ENCODE results near the gene B4GAT1.

The B4GAT1 gene

DNA sequence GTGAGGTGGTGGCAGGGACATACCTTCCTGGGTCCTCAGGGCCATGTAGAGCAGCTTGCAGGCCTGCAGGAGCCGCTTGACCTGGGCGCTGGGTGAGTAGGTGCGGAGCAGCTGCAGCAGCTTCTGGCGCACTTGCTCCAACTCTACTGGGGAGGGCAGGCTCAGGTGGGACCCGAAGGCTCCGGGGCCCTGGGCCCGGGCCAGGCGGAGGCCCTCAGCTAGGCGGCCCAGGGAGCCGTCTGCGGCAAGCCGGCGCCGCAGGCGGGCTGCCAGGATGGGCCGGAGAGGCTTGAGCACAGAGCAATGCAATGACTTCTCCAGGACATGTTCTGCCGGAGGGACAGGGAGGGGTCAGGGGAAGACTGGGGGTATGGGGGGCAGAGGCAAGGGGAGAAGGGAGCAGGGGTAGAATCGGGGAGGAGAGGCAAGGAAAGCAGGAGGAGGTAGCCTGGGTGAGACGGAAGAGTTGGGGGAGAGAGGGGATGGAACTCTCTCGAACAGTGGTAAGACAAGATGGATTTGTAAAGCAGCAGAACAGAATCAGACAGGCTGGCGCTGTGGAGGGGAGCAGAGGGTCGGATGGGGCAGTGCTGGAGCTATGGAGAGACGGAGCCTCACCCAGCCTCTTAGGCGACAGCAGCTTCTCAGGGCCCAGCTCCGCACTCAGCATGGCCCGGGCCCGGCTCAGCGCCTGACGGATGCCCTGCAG is 13.4 kb downstream of the B4GAT1 start:
- Histone ChIP-seq H3K9me3 (ENCODE audit: insufficient read depth, low read depth, low read length) (no peaks in the 10 kb centered on the region), H3K4me3 (ENCODE audit: low read length) (no peak overlapping the region), H3K27ac (ENCODE audit: low read depth, low read length) (no peak overlapping the region), H3K4me1 (ENCODE audit: insufficient read depth, low read length) (peaks cover 14% of the 10 kb centered on the region), H3K36me3 (ENCODE audit: insufficient read depth, low read length) (peaks cover 10% of the 10 kb centered on the region), H3K27me3 (ENCODE audit: insufficient read depth, low read length) (peaks cover 6% of the 10 kb centered on the region; the same call in 1 of the 2 replicates), H3K9ac (ENCODE audit: low read depth, low read length) (no peak overlapping the region)
- 90% methylated on average over 29 of the region's 29 CpGs for WGBS

DNA sequence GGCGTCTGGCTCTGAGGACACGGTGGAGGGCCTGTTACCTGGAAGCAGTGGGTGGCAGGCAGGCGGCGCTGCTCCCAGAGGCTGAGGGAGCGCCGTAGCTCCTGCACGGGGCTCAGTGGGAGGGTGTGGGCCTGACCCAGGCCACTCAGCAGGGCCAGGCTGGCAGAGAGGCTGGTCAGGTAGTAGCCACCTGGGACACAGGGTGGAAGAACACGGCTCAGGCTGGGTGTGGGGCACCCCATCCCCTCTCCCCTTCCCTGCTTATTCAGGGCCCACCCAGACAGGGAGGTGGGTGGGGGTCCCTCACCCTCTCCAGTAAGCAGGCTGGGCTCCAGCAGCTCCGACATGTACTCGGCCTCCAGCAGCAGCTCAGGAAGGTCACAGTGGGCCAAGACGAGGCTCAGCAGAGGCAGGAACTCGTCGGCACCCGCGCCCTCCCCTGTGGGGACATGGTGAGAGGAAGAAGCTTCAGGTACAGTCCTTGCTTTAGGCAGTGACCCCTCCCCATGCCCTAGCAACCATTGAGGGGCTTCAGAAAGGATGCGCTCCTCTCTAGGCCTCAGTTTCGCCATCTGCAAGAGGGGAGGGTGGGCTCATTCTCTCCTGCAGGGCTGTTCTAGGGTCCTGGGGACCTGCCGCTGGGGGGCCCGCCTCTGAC is 14.1 kb downstream of the B4GAT1 start:
- H3K36me3 ChIP-seq (ENCODE audit: insufficient read depth, low read length) = peaks cover 10% of the 10 kb centered on the region
- no peak overlapping the region for H3K27ac ChIP-seq (ENCODE audit: low read depth, low read length)
- WGBS = 92% methylated on average over 19 of the region's 19 CpGs

DNA sequence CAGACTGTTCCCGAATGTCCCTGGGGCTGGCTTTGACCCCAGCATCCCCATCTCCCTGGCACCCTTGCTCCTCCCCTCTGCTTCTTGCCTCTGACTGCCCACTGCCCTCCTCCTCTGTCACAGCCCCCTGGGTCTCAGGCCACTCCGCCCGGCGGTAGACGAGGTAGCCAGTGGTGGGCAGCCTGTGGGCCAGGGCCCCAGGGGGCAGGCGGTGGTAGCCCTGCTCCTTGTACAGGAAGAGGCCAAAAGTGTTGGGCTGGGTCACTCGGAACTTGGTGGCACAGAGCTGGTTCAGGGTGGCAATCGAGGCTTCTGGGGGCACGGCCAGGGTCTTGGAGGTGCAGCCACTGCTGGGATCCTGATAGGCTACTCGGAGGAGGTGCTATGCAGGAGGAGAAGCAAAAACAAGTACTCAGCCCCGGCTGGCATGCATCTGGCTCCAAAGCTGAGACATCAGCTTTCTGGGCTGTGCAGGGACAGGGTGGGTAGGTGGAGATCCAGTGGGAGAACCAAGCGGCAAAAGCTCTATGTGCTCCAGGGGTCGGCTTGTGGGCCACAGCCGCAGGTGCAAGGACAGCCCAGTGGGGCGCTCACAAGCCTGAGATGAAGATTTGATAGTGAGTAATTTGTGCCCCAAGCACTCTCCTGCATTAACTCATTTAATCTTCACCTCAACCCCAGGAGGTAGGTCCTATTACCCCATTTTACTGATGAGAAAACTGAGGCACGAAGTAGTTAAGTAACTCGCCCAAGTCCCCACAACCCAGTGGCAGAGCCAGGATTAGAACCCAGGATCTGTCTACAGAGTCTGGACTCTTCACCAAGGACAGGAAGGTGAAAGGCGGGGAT is 14.8 kb downstream of the B4GAT1 start:
- H3K4me1 ChIP-seq (ENCODE audit: insufficient read depth, low read length) = peaks cover 18% of the 10 kb centered on the region

More for the DNA sequence above, 14.1 kb downstream of the B4GAT1 start:
- H3K4me1 ChIP-seq (ENCODE audit: insufficient read depth, low read length) = peaks cover 18% of the 10 kb centered on the region
- H3K4me3 ChIP-seq (ENCODE audit: low read length) = no peak overlapping the region
- H3K9me3 ChIP-seq (ENCODE audit: insufficient read depth, low read depth, low read length) = no peaks in the 10 kb centered on the region
- no peak overlapping the region for H3K9ac ChIP-seq (ENCODE audit: low read depth, low read length)
- peaks cover 6% of the 10 kb centered on the region; the same call in 1 of the 2 replicates for H3K27me3 ChIP-seq (ENCODE audit: insufficient read depth, low read length)

DNA sequence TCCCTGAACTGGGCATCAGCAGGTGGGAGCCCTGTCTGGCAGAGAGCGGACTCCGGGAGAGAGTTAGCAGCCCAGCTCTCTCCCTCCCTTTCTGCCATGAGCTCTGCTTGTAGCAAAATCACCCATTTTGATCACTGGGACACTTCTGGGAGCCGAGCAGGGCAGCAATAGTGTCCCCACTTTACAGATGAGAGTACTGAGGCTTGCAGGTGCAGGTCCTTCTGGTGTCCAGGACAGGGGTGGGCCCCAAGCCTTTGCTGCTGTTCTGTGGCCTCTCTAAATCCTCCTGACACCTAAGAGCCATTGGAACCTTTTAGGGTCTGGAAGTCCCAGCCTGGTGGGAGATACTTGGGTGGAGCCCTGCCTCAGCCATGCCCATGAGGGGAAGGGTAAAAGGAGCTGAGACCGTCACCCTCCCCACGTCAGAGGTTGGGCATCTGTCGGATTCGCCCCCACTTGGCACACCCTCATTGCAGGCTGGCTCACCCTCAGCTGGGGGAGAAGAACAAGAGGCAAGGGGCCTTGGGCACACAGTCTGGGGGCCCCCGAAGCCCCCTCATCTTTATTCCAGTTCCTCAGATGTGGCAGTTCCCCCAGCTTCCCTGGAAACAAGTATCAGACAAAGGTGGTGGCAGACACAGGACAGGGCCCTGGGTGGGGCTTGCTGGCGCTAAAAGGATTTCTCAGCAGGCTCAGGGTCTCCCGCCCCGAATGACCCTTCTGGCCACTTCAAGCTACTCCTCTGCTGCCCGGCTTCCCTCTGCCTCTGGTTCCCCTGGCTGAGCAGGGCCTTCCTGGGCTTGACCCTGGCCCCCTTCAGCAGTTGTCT is 15.7 kb downstream of the B4GAT1 start:
- WGBS = 90% methylated on average over 12 of the region's 12 CpGs
- Histone ChIP-seq H3K9ac (ENCODE audit: low read depth, low read length) (no peak overlapping the region), H3K4me1 (ENCODE audit: insufficient read depth, low read length) (peaks cover 13% of the 10 kb centered on the region)

More for the DNA sequence above, 14.8 kb downstream of the B4GAT1 start:
- Histone ChIP-seq H3K27ac (ENCODE audit: low read depth, low read length) (no peak overlapping the region), H3K9ac (ENCODE audit: low read depth, low read length) (no peak overlapping the region), H3K27me3 (ENCODE audit: insufficient read depth, low read length) (peaks cover 6% of the 10 kb centered on the region; the same call in 1 of the 2 replicates), H3K36me3 (ENCODE audit: insufficient read depth, low read length) (peaks cover 5% of the 10 kb centered on the region), H3K4me3 (ENCODE audit: low read length) (no peak overlapping the region), H3K9me3 (ENCODE audit: insufficient read depth, low read depth, low read length) (no peaks in the 10 kb centered on the region)
- WGBS = 82% methylated on average over 18 of the region's 18 CpGs

DNA sequence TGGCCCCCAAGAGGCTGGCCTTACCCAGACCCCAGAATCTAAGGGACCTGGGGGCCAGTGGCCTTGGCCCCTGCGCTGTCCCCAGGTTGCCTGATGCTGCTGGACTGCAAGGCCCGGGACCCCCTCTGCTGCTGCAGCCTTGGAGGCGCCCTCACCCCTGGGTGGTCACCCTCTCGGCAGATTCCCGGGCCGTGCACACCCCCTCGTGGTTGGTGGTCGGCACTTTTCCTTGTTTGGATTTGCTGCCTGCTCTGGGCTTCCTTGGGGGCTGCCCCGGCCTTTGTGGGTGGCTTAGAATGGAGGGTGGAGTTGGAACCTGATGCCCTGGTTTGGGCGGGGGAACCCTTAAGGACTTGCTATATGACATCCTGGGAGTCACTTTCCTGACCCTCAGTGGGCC is 16.5 kb downstream of the B4GAT1 start:
- H3K4me3 ChIP-seq (ENCODE audit: low read length) = no peak overlapping the region
- H3K9ac ChIP-seq (ENCODE audit: low read depth, low read length) = no peak overlapping the region
- no peaks in the 10 kb centered on the region for H3K9me3 ChIP-seq (ENCODE audit: insufficient read depth, low read depth, low read length)
- peaks cover 11% of the 10 kb centered on the region for H3K4me1 ChIP-seq (ENCODE audit: insufficient read depth, low read length)
- no peak overlapping the region for H3K27ac ChIP-seq (ENCODE audit: low read depth, low read length)
- H3K27me3 ChIP-seq (ENCODE audit: insufficient read depth, low read length) = peaks cover 6% of the 10 kb centered on the region; the same call in 1 of the 2 replicates
- WGBS = 86% methylated on average over 10 of the region's 10 CpGs
- H3K36me3 ChIP-seq (ENCODE audit: insufficient read depth, low read length) = no peaks in the 10 kb centered on the region; the same call in 1 of the 2 replicates

More for the DNA sequence above, 15.7 kb downstream of the B4GAT1 start:
- no peaks in the 10 kb centered on the region for H3K9me3 ChIP-seq (ENCODE audit: insufficient read depth, low read depth, low read length)
- H3K36me3 ChIP-seq (ENCODE audit: insufficient read depth, low read length) = no peaks in the 10 kb centered on the region; the same call in 1 of the 2 replicates
- H3K27me3 ChIP-seq (ENCODE audit: insufficient read depth, low read length) = peaks cover 6% of the 10 kb centered on the region; the same call in 1 of the 2 replicates
- H3K4me3 ChIP-seq (ENCODE audit: low read length) = no peak overlapping the region
- H3K27ac ChIP-seq (ENCODE audit: low read depth, low read length) = no peak overlapping the region

DNA sequence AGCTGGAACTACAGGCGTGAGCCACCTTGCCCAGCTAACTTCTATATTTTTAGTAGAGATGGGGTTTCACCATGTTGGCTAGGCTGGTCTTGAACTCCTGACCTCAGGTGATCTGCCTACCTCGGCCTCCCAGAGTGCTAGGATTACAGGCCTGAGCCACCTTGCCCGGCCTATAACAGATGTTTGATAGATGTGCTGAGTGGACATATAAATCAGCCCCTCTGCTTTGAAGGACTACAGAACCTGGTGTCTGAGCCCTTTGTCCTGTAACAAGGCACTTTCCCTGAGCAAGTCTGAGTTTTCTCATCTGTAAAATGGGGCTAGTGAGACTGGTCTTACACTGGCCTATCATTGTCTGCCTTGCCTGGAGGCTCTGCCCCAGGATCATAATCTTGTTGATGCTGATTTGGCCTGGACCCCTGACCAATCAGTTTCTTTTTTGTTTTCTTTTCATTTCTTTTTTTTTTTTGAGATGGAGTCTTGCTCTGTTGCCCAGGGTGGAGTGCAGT is 18.2 kb downstream of the B4GAT1 start:
- H3K36me3 ChIP-seq (ENCODE audit: insufficient read depth, low read length) = no peaks in the 10 kb centered on the region; the same call in 1 of the 2 replicates
- WGBS = 83% methylated on average over 3 of the region's 3 CpGs
- no peaks in the 10 kb centered on the region for H3K9me3 ChIP-seq (ENCODE audit: insufficient read depth, low read depth, low read length)
- H3K4me1 ChIP-seq (ENCODE audit: insufficient read depth, low read length) = peaks cover 13% of the 10 kb centered on the region
- H3K4me3 ChIP-seq (ENCODE audit: low read length) = no peak overlapping the region
- no peak overlapping the region for H3K27ac ChIP-seq (ENCODE audit: low read depth, low read length)
- H3K9ac ChIP-seq (ENCODE audit: low read depth, low read length) = no peak overlapping the region
- no peaks in the 10 kb centered on the region for H3K27me3 ChIP-seq (ENCODE audit: insufficient read depth, low read length)

DNA sequence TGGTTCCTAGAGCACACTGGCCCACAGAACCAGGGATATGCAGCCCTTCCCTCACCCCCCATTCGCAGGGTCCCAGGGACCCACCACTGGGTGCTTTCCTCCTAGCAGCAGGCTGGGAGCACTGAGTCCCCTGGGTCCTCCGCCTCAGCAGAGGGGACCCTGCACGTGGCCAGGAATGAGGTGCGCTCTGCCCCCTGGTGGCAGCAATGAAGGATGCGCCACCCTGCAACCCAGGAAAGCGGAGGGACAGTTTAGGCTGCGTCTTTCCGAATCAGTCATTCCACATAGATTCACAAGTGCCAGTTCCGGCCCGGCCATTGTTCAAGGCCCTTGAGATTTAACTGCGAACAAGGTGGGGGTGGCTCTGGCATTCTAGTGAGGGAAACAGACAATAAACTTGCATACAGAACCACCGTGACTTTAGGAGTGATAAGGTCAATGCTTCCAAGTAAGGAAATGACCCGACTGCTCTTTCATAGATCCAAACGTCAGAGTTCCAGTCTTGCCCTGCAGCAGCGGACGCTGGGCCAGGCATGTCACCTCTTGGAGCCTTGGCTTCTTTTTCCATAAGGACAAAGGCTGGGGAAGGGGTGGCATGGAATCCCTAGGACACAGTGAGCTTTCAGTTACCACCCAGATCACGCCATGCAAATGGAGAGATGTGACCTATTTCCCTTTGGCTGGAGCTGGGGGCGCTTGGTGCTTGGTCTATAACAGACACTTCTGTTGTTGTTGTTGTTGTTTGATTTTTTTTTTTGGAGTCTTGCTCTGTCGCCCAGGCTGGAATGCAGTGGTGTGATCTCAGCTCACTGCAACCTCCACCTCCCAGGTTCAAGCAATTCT is 18.9 kb downstream of the B4GAT1 start:
- H3K9me3 ChIP-seq (ENCODE audit: insufficient read depth, low read depth, low read length) = no peaks in the 10 kb centered on the region
- 15% methylated on average over 19 of the region's 19 CpGs for WGBS
- peak overlapping the region; percentile 46; the same call in 1 of the 2 replicates for H3K9ac ChIP-seq (ENCODE audit: low read depth, low read length)
- H3K4me3 ChIP-seq (ENCODE audit: low read length) = peak overlapping the region; percentile 34; the same call in 1 of the 2 replicates
- H3K27me3 ChIP-seq (ENCODE audit: insufficient read depth, low read length) = no peaks in the 10 kb centered on the region
- H3K36me3 ChIP-seq (ENCODE audit: insufficient read depth, low read length) = no peaks in the 10 kb centered on the region; the same call in 1 of the 2 replicates
- H3K4me1 ChIP-seq (ENCODE audit: insufficient read depth, low read length) = peaks cover 13% of the 10 kb centered on the region
- H3K27ac ChIP-seq (ENCODE audit: low read depth, low read length) = peak overlapping the region; percentile 71; the same call in 1 of the 2 replicates

DNA sequence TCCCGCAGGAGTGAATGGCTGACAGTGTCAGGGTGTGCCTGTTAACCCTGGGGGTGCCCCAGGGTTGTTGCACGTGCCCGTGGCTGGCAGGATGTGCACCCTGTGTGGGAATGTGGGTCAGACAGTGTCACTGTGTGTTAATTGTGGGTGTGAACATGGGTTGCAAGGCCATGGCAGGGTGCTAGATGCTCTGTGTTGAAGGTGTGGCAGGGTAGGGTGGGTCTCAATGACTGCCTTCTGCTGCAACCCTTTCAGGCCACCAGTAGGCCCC is 19.5 kb downstream of the B4GAT1 start:
- H3K27me3 ChIP-seq (ENCODE audit: insufficient read depth, low read length) = no peaks in the 10 kb centered on the region
- H3K4me1 ChIP-seq (ENCODE audit: insufficient read depth, low read length) = peaks cover 13% of the 10 kb centered on the region
- no peak overlapping the region for H3K27ac ChIP-seq (ENCODE audit: low read depth, low read length)
- no peaks in the 10 kb centered on the region; the same call in 1 of the 2 replicates for H3K36me3 ChIP-seq (ENCODE audit: insufficient read depth, low read length)
- H3K9me3 ChIP-seq (ENCODE audit: insufficient read depth, low read depth, low read length) = no peaks in the 10 kb centered on the region
- no peak overlapping the region for H3K9ac ChIP-seq (ENCODE audit: low read depth, low read length)
- 95% methylated on average over 3 of the region's 3 CpGs for WGBS
- no peak overlapping the region for H3K4me3 ChIP-seq (ENCODE audit: low read length)

DNA sequence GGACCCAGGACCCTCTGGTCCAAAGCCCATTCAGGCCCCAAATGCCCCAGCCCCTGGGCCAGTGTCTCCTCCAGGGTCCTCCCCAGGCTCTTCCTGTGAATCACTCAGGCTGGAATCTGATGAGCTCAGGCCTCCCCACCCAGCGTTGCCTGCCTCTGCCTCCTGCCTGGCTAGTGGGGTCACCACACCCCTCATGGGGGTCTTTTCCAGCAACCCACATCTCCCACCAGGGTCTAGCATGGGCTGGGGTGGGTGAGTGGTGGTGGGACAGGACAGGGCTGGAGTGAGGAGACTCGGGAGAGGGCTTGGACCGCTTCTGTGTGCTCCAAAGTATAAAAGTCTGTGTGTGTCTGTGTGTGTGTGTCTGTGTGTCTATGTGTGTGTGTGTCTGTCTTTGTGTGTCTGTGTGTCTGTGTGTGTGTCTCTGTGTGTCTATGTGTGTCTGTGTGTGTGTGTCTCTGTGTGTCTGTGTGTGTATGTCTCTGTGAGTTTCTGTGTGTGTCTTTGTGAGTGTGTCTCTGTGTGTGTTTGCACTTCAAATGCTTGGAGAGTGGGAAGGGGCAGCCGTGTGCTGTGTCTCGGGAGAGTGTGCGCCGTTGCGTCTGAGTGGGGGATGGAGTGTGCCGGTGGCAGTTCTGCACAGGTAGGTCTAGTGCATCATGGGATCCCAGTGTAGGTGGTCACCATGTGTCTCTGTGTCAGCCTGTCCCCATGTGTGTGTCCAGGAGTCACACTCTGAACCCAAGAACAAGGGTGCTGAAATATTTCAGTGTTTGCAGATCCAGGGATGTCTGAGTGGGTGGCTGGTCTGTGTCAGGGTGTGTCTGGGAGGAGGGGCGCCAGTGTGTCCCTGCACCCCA is 20.0 kb downstream of the B4GAT1 start:
- 85% methylated on average over 10 of the region's 10 CpGs for WGBS
- H3K36me3 ChIP-seq (ENCODE audit: insufficient read depth, low read length) = no peaks in the 10 kb centered on the region; the same call in 1 of the 2 replicates
- H3K4me3 ChIP-seq (ENCODE audit: low read length) = no peak overlapping the region
- H3K27ac ChIP-seq (ENCODE audit: low read depth, low read length) = no peak overlapping the region
- H3K27me3 ChIP-seq (ENCODE audit: insufficient read depth, low read length) = no peaks in the 10 kb centered on the region
- no peak overlapping the region for H3K9ac ChIP-seq (ENCODE audit: low read depth, low read length)
- no peaks in the 10 kb centered on the region for H3K9me3 ChIP-seq (ENCODE audit: insufficient read depth, low read depth, low read length)
- H3K4me1 ChIP-seq (ENCODE audit: insufficient read depth, low read length) = peaks cover 13% of the 10 kb centered on the region

Data from HUES64 (cell line).